Ovary (tissue), 9 donors: ENCODE results near the gene NCKAP1. TPM values are rescaled to one million over a fixed set of nuclear protein-coding genes. Genes with fewer than 3 reads are reported as not detected.

Source experiments
- DNase-seq, 5 donors: peaks; one replicate each; pipeline ENCODE4 v3.0.0-alpha.2; 2019 to 2020
- H3K27ac ChIP-seq, 2 donors: fragments of 200-600 bp; one replicate each; pipeline versions ENCODE4 v1.5.1 to v1.8.0; 2019 to 2022
- H3K27me3 ChIP-seq: fragments of 200-600 bp; one replicate; pipeline ENCODE4 v1.8.0; 2022
- H3K36me3 ChIP-seq: fragments of 200-600 bp; sonication (generic); one replicate; pipeline ENCODE4 v1.5.1; 2019
- H3K4me1 ChIP-seq: one replicate; pipeline ENCODE4 v1.8.1; 2013; ENCODE audit warnings: mild to moderate bottlenecking, moderate library complexity; ENCODE audit not compliant: insufficient read depth
- H3K4me3 ChIP-seq: fragments of 200-600 bp; sonication (generic); one replicate; pipeline ENCODE4 v1.5.1; 2017
- H3K9me3 ChIP-seq, 2 donors: fragments of 200-600 bp in 1 of 2; sonication (generic) in 1 of 2; one replicate each; pipeline versions ENCODE4 v1.5.1 to v1.8.1; 2013 to 2019; ENCODE audit warnings: mild to moderate bottlenecking in 1 of 2, moderate library complexity in 1 of 2
- EP300 ChIP-seq: sonication (generic); formaldehyde crosslinking; IDR thresholded peaks from one replicate; pipeline ENCODE4 v1.6.1; 2017; ENCODE audit warnings: antibody characterized with exemption
- POLR2A ChIP-seq: fragments of 450-650 bp; IDR thresholded peaks from one replicate; pipeline ENCODE4 v1.6.1; 2017; ENCODE audit warnings: antibody characterized with exemption, mild to moderate bottlenecking, moderate library complexity
- WGBS, 3 donors: extraction: QIAGEN DNeasy Blood & Tissue Kit in 1 of 3; methylation state at CpG; one replicate each; pipeline versions ENCODE4 v1.1.5 to v1.1.7; 2013 to 2017; 5-methylcytosine and 5-hydroxymethylcytosine counted together
- intact Hi-C, 4 donors: fragments of 100-400 bp; cut with DNase I; formaldehyde crosslinking; loops; one replicate each; pipeline versions ENCODE4 v1.11.0 to v1.15.1; 2022 to 2023
- polyA plus RNA-seq, 2 donors: library from polyadenylated mRNA; stranded (reverse); fragments of 200-250 nt in 1 of 2; fragments of 350-450 nt in 1 of 2; fragmentation: Illumina TruSeq in 1 of 2; extraction: RNeasy Lipid Tissue Mini Kit (QIAGEN cat#74804) in 1 of 2; gene quantifications; one replicate each; pipeline ENCODE4 v1.2.3, GENCODE V29; 2013 to 2014
- total RNA-seq, 7 donors: library from RNA; depleted of rRNA in 2 of 7; stranded (reverse); fragments of >200 nt in 2 of 7; fragmentation: NEBNext Ultra II Directional in 3 of 7; extraction: Animal tissue kit (Norgen Biotek cat#: 25700) in 3 of 7; gene quantifications; one replicate each; pipeline versions ENCODE4 v1.1.0 to v1.2.4, GENCODE V29; 2016 to 2023
- TF ChIP-seq, protein P1 (sequence below), 3 donors: fragments of 450-650 bp in 2 of 3; fragments of 200-600 bp in 1 of 3; IDR thresholded peaks; one replicate each; pipeline versions ENCODE4 v1.5.1 to v1.8.0; 2016 to 2022; ENCODE audit warnings: antibody characterized with exemption in 3 of 3, mild to moderate bottlenecking in 1 of 3
- donor health status: DM: no; HTN: no; CAD: no; lungs with moderate emphysema.
- donor health status: DM: no; HTN: no; CAD: no.
- donor health status: Bipolar disorder and iron deficiency.
- donor health status: DM: yes; HTN: yes; CAD: no.
- donor health status: DM: no; HTN: no; CAD: no.
- donor health status: DM: yes; HTN: yes; CAD: no.

NCKAP1 gene
- total and polyA plus RNA-seq, 9 donors = 59.9 to 122 (median 100) TPM

DNA sequence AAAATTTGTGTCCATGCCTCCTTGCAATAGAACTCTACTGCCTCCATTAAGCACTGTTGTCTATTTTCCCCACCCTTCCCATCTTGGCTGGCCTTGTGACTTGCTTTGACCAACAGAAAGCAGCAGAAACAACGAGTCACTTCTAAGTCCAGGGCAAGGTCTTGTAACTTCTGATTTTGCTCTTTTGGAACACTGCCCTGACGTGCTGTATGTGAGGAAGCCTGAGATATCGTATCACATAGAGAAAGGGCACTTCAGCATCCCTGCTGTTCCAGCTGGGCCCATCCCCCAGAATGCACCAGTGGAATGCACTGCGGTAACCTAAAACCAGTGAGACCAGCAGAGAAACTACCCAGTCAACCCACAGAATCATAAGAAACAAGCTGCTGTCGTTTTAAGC, 28.1 kb downstream of the NCKAP1 start:
- Histone ChIP-seq H3K36me3 (no peaks in the 10 kb centered on the region), H3K27me3 (no peaks in the 10 kb centered on the region), H3K4me1 (peaks cover 6% of the 10 kb centered on the region), H3K9me3 (no peaks in the 10 kb centered on the region), H3K27ac (no peak overlapping the region), H3K4me3 (no peak overlapping the region)
- intact Hi-C loops = no loop called here
- 56 to 70% (median 61%) methylated on average over 5 of the region's 5 CpGs for WGBS, 3 donors
- TF ChIP-seq POLR2A (no peak), EP300 (no peak)
- TF ChIP-seq, protein P1, sequence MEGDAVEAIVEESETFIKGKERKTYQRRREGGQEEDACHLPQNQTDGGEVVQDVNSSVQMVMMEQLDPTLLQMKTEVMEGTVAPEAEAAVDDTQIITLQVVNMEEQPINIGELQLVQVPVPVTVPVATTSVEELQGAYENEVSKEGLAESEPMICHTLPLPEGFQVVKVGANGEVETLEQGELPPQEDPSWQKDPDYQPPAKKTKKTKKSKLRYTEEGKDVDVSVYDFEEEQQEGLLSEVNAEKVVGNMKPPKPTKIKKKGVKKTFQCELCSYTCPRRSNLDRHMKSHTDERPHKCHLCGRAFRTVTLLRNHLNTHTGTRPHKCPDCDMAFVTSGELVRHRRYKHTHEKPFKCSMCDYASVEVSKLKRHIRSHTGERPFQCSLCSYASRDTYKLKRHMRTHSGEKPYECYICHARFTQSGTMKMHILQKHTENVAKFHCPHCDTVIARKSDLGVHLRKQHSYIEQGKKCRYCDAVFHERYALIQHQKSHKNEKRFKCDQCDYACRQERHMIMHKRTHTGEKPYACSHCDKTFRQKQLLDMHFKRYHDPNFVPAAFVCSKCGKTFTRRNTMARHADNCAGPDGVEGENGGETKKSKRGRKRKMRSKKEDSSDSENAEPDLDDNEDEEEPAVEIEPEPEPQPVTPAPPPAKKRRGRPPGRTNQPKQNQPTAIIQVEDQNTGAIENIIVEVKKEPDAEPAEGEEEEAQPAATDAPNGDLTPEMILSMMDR (IDR thresholded peaks at IDR 0.05) = no peak
- no peak for DNase-seq

DNA sequence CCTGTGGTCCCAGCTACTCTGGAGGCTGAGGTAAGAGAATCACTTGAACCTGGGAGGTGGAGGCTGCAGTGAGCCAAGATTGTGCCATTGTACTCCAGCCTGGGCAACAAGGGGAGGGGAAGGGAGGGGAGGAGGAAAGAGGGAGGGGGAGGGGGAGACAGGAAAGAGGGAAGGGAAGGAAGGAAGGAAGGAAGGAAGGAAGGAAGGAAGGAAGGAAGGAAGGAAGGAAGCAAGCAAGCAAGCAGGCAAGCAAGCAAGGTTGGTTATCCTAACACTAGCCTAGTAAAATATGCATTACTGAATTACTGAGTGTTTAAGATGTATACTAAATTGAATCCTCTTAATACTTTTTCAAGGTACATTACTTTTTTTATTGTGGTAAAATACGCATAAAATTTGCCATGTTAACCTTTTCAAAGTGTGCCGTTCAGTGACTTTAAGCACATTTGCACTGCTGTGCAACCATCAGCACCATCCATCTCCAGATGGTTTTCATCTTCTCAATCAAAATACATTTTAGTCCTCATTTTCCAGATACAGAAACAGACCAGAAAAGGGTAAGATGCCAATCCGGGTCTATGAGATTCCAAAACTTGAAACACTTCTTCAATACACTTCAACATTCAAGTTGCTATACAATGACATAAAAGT, 28.9 kb downstream of the NCKAP1 start:
- Histone ChIP-seq H3K27me3 (no peaks in the 10 kb centered on the region), H3K4me1 (peaks cover 6% of the 10 kb centered on the region)

DNA sequence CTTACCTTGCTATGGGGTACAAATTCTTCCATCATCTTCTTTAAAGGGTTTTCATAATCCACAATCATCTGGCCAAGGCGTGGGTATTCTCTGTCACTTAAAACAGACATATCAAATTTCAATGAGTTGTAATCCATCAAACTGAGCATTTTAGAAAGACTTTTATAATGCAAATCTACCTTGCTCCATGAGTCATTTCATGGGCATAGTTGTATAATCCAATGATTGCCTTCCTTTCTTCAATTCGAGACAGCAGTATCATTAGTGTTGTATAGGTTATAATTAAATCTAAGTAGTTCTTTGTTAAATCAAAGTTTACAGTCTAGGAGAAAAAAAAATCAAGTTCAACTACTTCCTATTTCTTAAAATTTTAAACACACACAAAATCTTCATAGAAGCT, 36.3 kb downstream of the NCKAP1 start:
- no peak overlapping the region for H3K4me3 ChIP-seq
- H3K27me3 ChIP-seq = no peaks in the 10 kb centered on the region
- WGBS, 3 donors = 88 to 95% (median 94%) methylated on average over 2 of the region's 2 CpGs
- TF ChIP-seq EP300 (no peak), POLR2A (no peak)
- TF ChIP-seq, protein P1 (IDR thresholded peaks at IDR 0.05) = no peak
- no peak overlapping the region for H3K27ac ChIP-seq
- intact Hi-C loops = no loop called here
- no peaks in the 10 kb centered on the region for H3K4me1 ChIP-seq
- no peaks in the 10 kb centered on the region for H3K36me3 ChIP-seq
- no peak for DNase-seq
- H3K9me3 ChIP-seq = no peaks in the 10 kb centered on the region

More for the DNA sequence above, 28.9 kb downstream of the NCKAP1 start:
- WGBS, 3 donors = 73 to 89% (median 81%) methylated on average over 3 of the region's 3 CpGs
- Histone ChIP-seq H3K9me3 (no peaks in the 10 kb centered on the region), H3K4me3 (no peak overlapping the region), H3K36me3 (no peaks in the 10 kb centered on the region), H3K27ac (no peak overlapping the region)
- TF ChIP-seq EP300 (no peak), POLR2A (no peak)
- TF ChIP-seq, protein P1 (IDR thresholded peaks at IDR 0.05) = no peak
- intact Hi-C loops = no loop called here
- DNase-seq = no peak

DNA sequence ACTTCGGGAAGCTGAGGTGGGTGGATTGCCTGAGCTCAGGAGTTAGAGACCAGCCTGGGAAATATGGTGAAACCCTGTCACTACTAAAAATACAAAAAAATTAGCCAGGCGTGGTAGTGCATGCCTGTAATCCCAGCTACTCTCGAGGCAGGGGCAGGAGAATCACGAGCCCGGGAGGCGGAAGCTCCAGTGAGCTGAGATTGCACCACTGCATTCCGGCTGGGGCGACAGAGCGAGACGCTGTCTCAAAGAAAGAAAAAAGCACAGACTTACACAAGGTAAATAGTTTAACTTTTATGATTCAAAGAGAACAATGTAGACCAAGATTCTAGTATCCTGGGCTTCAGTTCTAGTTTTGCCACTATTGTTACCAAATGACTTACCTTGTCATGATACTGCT, 37.4 kb downstream of the NCKAP1 start:
- Histone ChIP-seq H3K27me3 (no peaks in the 10 kb centered on the region), H3K4me1 (no peaks in the 10 kb centered on the region), H3K9me3 (no peaks in the 10 kb centered on the region), H3K36me3 (no peaks in the 10 kb centered on the region), H3K27ac (no peak overlapping the region), H3K4me3 (no peak overlapping the region)
- TF ChIP-seq, protein P1 (IDR thresholded peaks at IDR 0.05) = no peak
- TF ChIP-seq EP300 (no peak), POLR2A (no peak)
- intact Hi-C loops = no loop called here
- no peak for DNase-seq
- 95 to 97% (median 96%) methylated on average over 10 of the region's 10 CpGs for WGBS, 3 donors
